ENCODE data around the gene SBF2.

The SBF2 gene

DNA sequence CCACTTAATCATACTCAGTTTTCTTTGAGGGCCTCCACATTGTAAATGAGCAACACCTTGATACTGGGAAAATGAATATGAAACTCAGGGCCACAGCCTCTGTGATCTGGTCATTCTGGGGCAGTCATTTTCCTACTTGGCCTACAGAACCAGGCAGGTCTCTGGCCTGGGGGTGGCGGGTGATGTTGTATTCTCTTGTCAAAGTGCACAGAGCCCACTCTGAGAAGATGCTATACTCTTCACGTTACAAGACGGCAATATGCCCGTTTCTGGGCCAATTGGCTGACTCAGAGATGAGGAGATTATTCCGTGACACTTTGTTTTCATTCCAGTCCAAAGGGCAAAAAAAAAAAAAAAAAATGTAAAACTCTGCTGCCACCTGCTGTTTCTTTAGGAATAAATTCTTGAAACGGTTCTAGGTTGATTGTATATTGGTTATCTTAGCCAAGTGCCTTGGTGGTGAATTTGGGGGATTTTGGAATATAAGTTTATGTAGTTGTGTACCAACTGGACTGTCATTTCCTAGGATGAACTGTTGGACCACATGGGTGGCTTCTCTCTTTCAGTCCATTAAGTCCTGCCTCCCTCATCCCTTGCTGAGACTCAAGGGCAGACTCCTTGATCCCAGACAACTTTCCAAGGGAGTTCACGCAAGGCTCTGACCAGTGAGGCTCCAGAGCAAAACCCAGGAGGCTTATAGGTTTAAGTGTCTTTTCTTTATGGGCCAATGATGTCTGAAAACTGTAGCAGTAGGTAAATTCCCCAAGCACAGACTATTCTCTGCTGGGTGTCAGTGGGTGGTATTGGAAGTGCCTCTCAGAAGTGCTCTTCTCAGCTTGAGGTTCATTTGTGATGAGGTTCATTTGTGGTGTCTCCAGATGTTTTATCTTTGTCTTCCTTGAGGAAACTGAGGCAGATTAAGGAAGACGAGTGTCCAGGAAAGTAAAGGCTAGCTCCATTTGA is 29.1 kb upstream of the SBF2 start:
- TF ChIP-seq GATA2 (IDR thresholded peaks at IDR 0.05; ENCODE audit: low read depth, low read length): peak; percentile 95
- peak; percentile 87 for TF ChIP-seq GATA3 (IDR thresholded peaks at IDR 0.05; ENCODE audit: low read depth, low read length)

DNA sequence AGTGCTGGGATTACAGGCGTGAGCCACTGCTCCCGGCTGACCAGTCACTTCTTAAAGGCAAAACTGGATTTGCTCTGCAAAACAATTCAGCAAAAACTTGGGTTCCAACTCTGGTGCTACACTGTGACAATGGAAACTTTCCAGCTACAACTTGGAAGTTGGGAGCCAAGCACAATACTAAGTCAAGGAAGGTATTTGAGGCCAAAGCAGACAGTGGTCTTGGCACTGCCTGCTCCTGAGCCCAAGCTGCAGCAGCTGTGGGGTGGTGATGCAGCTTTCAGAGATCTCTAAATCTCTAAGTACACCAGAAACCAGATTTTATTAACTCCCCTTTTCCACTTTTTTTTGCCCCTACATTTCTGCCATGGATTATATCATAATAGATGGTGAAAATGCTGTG is 28.4 kb upstream of the SBF2 start:
- TF ChIP-seq GATA3 (IDR thresholded peaks at IDR 0.05; ENCODE audit: low read depth, low read length) (no peak), GATA2 (IDR thresholded peaks at IDR 0.05; ENCODE audit: low read depth, low read length) (no peak)

DNA sequence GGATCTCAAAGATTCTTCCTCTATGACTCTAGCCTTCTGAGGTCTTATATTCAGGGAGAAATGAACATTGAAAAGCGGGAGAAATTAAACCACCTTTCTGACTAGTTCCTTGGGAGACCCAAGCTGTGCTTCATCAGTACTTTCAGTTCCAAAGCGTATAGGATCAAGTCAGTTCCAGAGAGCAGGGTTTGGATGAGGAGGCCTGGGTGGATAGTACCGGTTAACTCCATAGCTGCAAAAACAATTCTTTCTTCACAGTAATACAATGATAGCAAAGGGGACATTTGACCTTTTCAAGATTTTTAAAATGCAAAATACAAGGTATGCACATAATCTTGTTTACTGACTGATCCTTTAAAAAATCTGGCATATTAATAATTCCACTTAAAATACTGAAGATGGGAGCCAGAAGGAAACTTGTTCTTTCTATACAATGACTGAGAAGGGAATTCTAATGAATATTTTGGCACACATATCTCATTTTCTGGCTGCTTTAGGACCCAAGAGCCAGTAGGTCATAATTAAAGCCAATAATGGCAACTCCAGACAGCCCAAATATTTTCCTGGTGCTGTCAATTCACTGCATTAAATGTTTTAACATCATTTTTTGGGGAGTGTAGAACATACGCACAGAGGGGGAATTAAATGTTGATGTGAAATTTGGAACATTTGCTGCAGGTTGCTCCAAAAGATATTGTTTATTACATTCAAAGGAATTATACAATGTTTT is 26.9 kb upstream of the SBF2 start:
- no peak for TF ChIP-seq GATA3 (IDR thresholded peaks at IDR 0.05; ENCODE audit: low read depth, low read length)

- TF ChIP-seq GATA3 (IDR thresholded peaks at IDR 0.05; ENCODE audit: low read depth, low read length): no peak; the same call in 1 of the 2 replicates
- TF ChIP-seq GATA2 (IDR thresholded peaks at IDR 0.05; ENCODE audit: low read depth, low read length): peak; percentile 63
These were observed 25.9 kb upstream of the SBF2 start for GRCh38 chr11:10319702-10320558.

GRCh38 chr11:10318527-10318802 is 24.4 kb upstream of the SBF2 start:
- TF ChIP-seq GATA2 (IDR thresholded peaks at IDR 0.05; ENCODE audit: low read depth, low read length) (no peak), GATA3 (IDR thresholded peaks at IDR 0.05; ENCODE audit: low read depth, low read length) (no peak)

GRCh38 chr11:10317776-10318526 is 23.9 kb upstream of the SBF2 start:
- TF ChIP-seq GATA3 (IDR thresholded peaks at IDR 0.05; ENCODE audit: low read depth, low read length): no peak
- no peak for TF ChIP-seq GATA2 (IDR thresholded peaks at IDR 0.05; ENCODE audit: low read depth, low read length)

GRCh38 chr11:10317151-10317755 is 23.2 kb upstream of the SBF2 start:
- TF ChIP-seq GATA2 (IDR thresholded peaks at IDR 0.05; ENCODE audit: low read depth, low read length) (no peak), GATA3 (IDR thresholded peaks at IDR 0.05; ENCODE audit: low read depth, low read length) (no peak)

GRCh38 chr11:10315083-10315482 is 21.1 kb upstream of the SBF2 start:
- TF ChIP-seq GATA2 (IDR thresholded peaks at IDR 0.05; ENCODE audit: low read depth, low read length) (no peak), GATA3 (IDR thresholded peaks at IDR 0.05; ENCODE audit: low read depth, low read length) (no peak)

GRCh38 chr11:10314199-10315072 is 20.4 kb upstream of the SBF2 start:
- TF ChIP-seq GATA3 (IDR thresholded peaks at IDR 0.05; ENCODE audit: low read depth, low read length) (no peak), GATA2 (IDR thresholded peaks at IDR 0.05; ENCODE audit: low read depth, low read length) (no peak)

DNA sequence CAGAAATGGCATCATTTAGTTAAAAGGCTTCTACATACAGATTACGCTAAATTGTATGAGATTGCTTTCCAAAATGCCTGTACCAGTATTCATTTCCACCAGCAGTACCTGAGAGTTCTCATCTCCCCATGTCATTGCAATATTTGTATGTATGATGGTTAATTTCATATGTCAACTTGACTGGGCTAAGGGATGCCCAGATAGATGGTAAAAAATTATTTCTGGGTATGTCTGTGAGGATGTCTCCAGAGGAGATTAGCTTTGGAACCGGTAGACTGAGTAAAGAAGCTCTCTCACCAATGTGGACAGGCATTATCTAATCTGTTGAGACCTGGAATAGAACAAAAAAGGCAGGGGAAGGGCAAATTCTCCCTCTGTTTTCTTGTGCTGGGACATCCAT is 17.8 kb upstream of the SBF2 start:
- TF ChIP-seq GATA3 (IDR thresholded peaks at IDR 0.05; ENCODE audit: low read depth, low read length): no peak
- TF ChIP-seq GATA2 (IDR thresholded peaks at IDR 0.05; ENCODE audit: low read depth, low read length): no peak

DNA sequence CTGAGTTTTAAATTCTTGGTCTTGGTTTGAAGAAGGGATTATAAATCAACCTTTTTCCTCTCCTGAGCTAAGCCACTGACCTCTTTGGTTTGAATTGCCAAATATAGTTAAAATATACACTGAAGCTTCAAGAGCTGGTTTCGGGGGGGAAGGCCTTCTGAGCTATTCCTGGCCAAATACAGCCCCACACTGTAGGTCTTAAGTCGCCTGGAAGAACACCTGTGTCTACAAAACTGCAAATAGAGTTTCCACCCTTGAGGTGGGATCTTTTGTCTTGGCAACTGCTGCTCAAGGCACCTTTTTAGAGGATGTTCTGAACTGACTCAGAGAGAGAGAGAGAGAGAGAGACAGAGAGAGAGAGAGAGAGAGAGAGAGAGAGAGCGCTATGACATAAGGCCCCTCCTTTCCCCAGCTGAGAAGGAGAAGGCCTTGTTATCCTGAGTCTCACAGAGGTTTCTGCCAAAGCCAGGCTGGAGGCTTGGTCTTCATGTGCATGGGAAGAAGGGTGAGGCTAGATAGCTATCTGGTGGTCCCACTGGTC is 16.4 kb upstream of the SBF2 start:
- TF ChIP-seq GATA2 (IDR thresholded peaks at IDR 0.05; ENCODE audit: low read depth, low read length): no peak

All from SH-SY5Y (cell line).